Endothelial cell of umbilical vein (primary cell): ENCODE measurements around the gene JPH2. TPM values are rescaled to one million over a fixed set of nuclear protein-coding genes. Genes with fewer than 3 reads are reported as not detected.

Experiments
- BruUV-seq: library from RNA; stranded (reverse); fragments of 400-500 nt; replicated peaks from 2 replicates; lab custom pipeline; 2021; lab: Mats Ljungman, UMichigan
- CTCF ChIA-PET: fragments of 300-600, 350-600 bp; sonication (Branson Sonifier 250); formaldehyde crosslinking; loops from one replicate; lab custom pipeline; 2021; ENCODE audit warnings: antibody characterized with exemption, inconsistent platforms; lab: Charles Lee
- POLR2A ChIA-PET: fragments of 300-600, 350-600 bp; sonication (Branson Sonifier 250); formaldehyde crosslinking; loops from one replicate; lab custom pipeline; 2021; ENCODE audit warnings: antibody characterized with exemption, inconsistent platforms; lab: Charles Lee
- DNase-seq: peaks from one replicate; pipeline ENCODE4 v3.0.0-alpha.2; 2011; ENCODE audit warnings: low read depth, low spot score
- FAIRE-seq: peaks from 2 replicates; lab custom pipeline; 2011; peaks lifted over from hg19 to GRCh38; lab: Jason Lieb, UNC
- H2AFZ ChIP-seq: 2 replicates; pipeline ENCODE4 v1.6.0; 2012; ENCODE audit warnings: low read depth, low read length, control low read depth, inconsistent platforms
- H3K27ac ChIP-seq: 2 replicates; pipeline ENCODE4 v1.5.1; 2011; ENCODE audit warnings: low read depth, mild to moderate bottlenecking, control low read depth, low read length, moderate library complexity; ENCODE audit not compliant: insufficient read depth
- H3K27me3 ChIP-seq, 2 experiments: 2 replicates each; pipeline versions ENCODE4 v1.6.0 to v1.6.1; 2011; ENCODE audit warnings: low read length in 2 of 2, mixed read lengths in 1 of 2; ENCODE audit not compliant: control insufficient read depth in 2 of 2, insufficient read depth in 2 of 2
- H3K36me3 ChIP-seq, 2 experiments: 2 replicates in 1 of 2; 3 replicates in 1 of 2; pipeline ENCODE4 v1.5.1; 2011; ENCODE audit warnings: low read length in 2 of 2, mild to moderate bottlenecking in 1 of 2, moderate library complexity in 1 of 2; ENCODE audit not compliant: control insufficient read depth in 2 of 2, insufficient read depth in 2 of 2; ENCODE audit errors: extremely low read depth in 1 of 2
- H3K4me1 ChIP-seq: 3 replicates; pipeline ENCODE4 v1.5.1; 2011; ENCODE audit warnings: mild to moderate bottlenecking, low read length; ENCODE audit not compliant: control insufficient read depth, insufficient read depth; ENCODE audit errors: extremely low read depth
- H3K4me2 ChIP-seq: 2 replicates; pipeline ENCODE4 v1.6.1; 2011; ENCODE audit warnings: low read length, control low read depth, mixed read lengths; ENCODE audit not compliant: insufficient read depth
- H3K4me3 ChIP-seq, 3 experiments: fragments of 200-600 bp in 1 of 3; sonication (generic), shearing (Covaris generic) in 1 of 3; replicated peaks in 1 of 3; 2 replicates each; pipeline ENCODE4 v1.5.1; 2011 to 2016; ENCODE audit warnings: control low read depth in 3 of 3, low read length in 3 of 3, mild to moderate bottlenecking in 2 of 3, inconsistent platforms in 1 of 3, low read depth in 1 of 3, moderate library complexity in 1 of 3; ENCODE audit not compliant: insufficient read depth in 1 of 3
- H3K79me2 ChIP-seq: 2 replicates; pipeline ENCODE4 v1.6.0; 2012; ENCODE audit warnings: low read length, inconsistent platforms; ENCODE audit not compliant: control insufficient read depth, insufficient read depth
- H3K9ac ChIP-seq: replicated peaks from 2 replicates; pipeline ENCODE3; 2011; ENCODE audit warnings: low read length, control low read depth; ENCODE audit not compliant: insufficient read depth; ENCODE audit errors: extremely low read depth
- H3K9me1 ChIP-seq: replicated peaks from 3 replicates; pipeline ENCODE4 v1.6.0; 2011; ENCODE audit warnings: mild to moderate bottlenecking, low read length; ENCODE audit not compliant: control insufficient read depth, insufficient read depth; ENCODE audit errors: extremely low read depth
- H3K9me3 ChIP-seq: replicated peaks from 2 replicates; pipeline ENCODE4 v1.5.1; 2012; ENCODE audit warnings: low read length, inconsistent platforms; ENCODE audit not compliant: control insufficient read depth, insufficient read depth
- H4K20me1 ChIP-seq: replicated peaks from 2 replicates; pipeline ENCODE3; 2011; ENCODE audit warnings: mild to moderate bottlenecking, low read length; ENCODE audit not compliant: control insufficient read depth, insufficient read depth; ENCODE audit errors: extremely low read depth
- EZH2 ChIP-seq: IDR thresholded peaks from 2 replicates; pipeline ENCODE4 v1.6.1; 2012; ENCODE audit warnings: borderline replicate concordance, low read depth, mild to moderate bottlenecking, moderate library complexity, low read length, inconsistent platforms; ENCODE audit not compliant: severe bottlenecking
- FOS ChIP-seq: IDR thresholded peaks from 2 replicates; pipeline ENCODE4 v1.6.1; 2011; ENCODE audit warnings: mild to moderate bottlenecking, low read length, moderate library complexity, borderline replicate concordance; ENCODE audit not compliant: insufficient read depth
- GATA2 ChIP-seq: IDR thresholded peaks from 2 replicates; pipeline ENCODE4 v1.7.0; 2011; ENCODE audit warnings: low read depth, mild to moderate bottlenecking, moderate library complexity, mixed read lengths, low read length; ENCODE audit not compliant: insufficient read length, insufficient read depth
- JUN ChIP-seq: IDR thresholded peaks from 2 replicates; pipeline ENCODE4 v1.6.1; 2011; ENCODE audit warnings: borderline replicate concordance, low read depth; ENCODE audit not compliant: insufficient read length, insufficient read depth
- MYC ChIP-seq: IDR thresholded peaks from one replicate; pipeline ENCODE4 v1.6.1; 2011; ENCODE audit warnings: mild to moderate bottlenecking, low read depth, low read length
- POLR2A ChIP-seq: IDR thresholded peaks from 2 replicates; pipeline ENCODE4 v1.6.1; 2012; ENCODE audit warnings: low read depth, mild to moderate bottlenecking, control low read depth, low read length
- POLR2AphosphoS5 ChIP-seq: IDR thresholded peaks from 2 replicates; pipeline ENCODE4 v1.6.1; 2012; ENCODE audit warnings: low read depth, mild to moderate bottlenecking, control low read depth, low read length, moderate library complexity; ENCODE audit not compliant: insufficient read depth
- dilution Hi-C: fragments of 300-500 bp; cut with MboI; formaldehyde crosslinking; loops from one replicate; pipeline ENCODE4 v1.15.0; 2019; ENCODE audit warnings: low sequenced_read_pairs; ENCODE audit not compliant: extremely low pct_ligation_motif_present
- intact Hi-C: fragments of 100-400 bp; cut with micrococcal nuclease; formaldehyde crosslinking; loops from one replicate; pipeline ENCODE4 v1.10.0; 2022
- polyA plus RNA-seq, 4 experiments: library from polyadenylated mRNA; depleted of rRNA in 3 of 4; stranded (reverse) in 3 of 4; unstranded in 1 of 4; fragments of >200 nt; gene quantifications; 2 replicates each; pipeline versions ENCODE4 v1.2.1 to v1.2.3, GENCODE V29; 2011 to 2012; ENCODE audit warnings: missing spikeins in 1 of 4
- total RNA-seq: library from RNA; stranded (reverse); gene quantifications from 2 replicates; pipeline ENCODE4 v1.2.3, GENCODE V29; 2021
- TF ChIP-seq, protein P1 (sequence below), 2 donors: IDR thresholded peaks; 1 replicate in 1 of 2; 2 replicates in 1 of 2; pipeline ENCODE4 v1.5.1; 2011; ENCODE audit warnings: low read length in 2 of 2, mild to moderate bottlenecking in 2 of 2, moderate library complexity in 2 of 2, control low read depth in 1 of 2, inconsistent platforms in 1 of 2, low read depth in 1 of 2; ENCODE audit not compliant: insufficient read depth in 1 of 2; ENCODE audit errors: extremely low read depth in 1 of 2
- TF ChIP-seq, protein P2 (sequence below): IDR thresholded peaks from 2 replicates; pipeline ENCODE4 v1.6.1; 2011; ENCODE audit not compliant: insufficient read depth, insufficient read length

The JPH2 gene
- total and polyA plus RNA-seq, 2 donors (not counting 3 experiments of a cell fraction or from before 2014, with no cell fraction given) = not detected

DNA sequence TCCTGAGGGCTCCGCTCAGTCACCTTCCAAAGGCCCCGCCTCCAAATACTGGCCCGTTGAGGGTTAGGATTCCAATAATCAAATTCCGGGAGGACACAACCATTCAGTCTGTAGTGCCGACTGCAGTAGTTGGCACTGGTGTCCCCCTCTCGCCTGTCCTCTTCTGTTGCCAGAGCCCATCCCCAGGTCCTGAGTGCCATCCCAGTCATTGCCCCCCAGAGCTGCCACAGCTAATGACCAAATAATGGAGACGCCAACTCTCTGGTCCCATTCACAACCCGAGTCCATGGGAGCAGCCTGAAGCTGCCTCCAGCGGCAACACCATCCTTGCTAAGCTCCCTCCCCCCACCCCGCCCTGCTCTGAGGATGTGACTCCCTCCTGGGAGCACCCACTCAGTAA, 115.9 kb downstream of the JPH2 start:
- Histone ChIP-seq H2AFZ (no peak overlapping the region), H3K27me3 (no peaks in the 10 kb centered on the region), H3K79me2 (no peaks in the 10 kb centered on the region), H4K20me1 (no peaks in the 10 kb centered on the region), H3K9me1 (no peaks in the 10 kb centered on the region), H3K9me3 (no peaks in the 10 kb centered on the region), H3K27ac (no peak overlapping the region), H3K36me3 (no peaks in the 10 kb centered on the region), H3K9ac (no peak overlapping the region), H3K4me2 (no peak overlapping the region), H3K4me1 (peaks cover 6% of the 10 kb centered on the region), H3K4me3 (no peak overlapping the region)
- ChIA-PET POLR2A (no interaction called here), CTCF (no interaction called here)
- TF ChIP-seq, protein P1, sequence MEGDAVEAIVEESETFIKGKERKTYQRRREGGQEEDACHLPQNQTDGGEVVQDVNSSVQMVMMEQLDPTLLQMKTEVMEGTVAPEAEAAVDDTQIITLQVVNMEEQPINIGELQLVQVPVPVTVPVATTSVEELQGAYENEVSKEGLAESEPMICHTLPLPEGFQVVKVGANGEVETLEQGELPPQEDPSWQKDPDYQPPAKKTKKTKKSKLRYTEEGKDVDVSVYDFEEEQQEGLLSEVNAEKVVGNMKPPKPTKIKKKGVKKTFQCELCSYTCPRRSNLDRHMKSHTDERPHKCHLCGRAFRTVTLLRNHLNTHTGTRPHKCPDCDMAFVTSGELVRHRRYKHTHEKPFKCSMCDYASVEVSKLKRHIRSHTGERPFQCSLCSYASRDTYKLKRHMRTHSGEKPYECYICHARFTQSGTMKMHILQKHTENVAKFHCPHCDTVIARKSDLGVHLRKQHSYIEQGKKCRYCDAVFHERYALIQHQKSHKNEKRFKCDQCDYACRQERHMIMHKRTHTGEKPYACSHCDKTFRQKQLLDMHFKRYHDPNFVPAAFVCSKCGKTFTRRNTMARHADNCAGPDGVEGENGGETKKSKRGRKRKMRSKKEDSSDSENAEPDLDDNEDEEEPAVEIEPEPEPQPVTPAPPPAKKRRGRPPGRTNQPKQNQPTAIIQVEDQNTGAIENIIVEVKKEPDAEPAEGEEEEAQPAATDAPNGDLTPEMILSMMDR (IDR thresholded peaks at IDR 0.05; ENCODE audit: extremely low read depth in 1 of 2, insufficient read depth in 1 of 2, low read depth in 1 of 2, low read length in 2 of 2) = no peak
- TF ChIP-seq MYC (no peak), GATA2 (no peak), POLR2AphosphoS5 (no peak), JUN (no peak), POLR2A (no peak), FOS (no peak), EZH2 (no peak)
- TF ChIP-seq, protein P2, sequence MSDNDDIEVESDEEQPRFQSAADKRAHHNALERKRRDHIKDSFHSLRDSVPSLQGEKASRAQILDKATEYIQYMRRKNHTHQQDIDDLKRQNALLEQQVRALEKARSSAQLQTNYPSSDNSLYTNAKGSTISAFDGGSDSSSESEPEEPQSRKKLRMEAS = no peak
- dilution Hi-C loops = no loop called here
- DNase-seq (no peak), FAIRE-seq (no peak)
- intact Hi-C loops = loop anchor here (5.0 kb wide), 1 partner anchor 54 kb away; no protein-coding TSS in a partner anchor
- BruUV-seq = no TSS peak
